Stimulated activated memory B cell treated with anti-CD40 and anti-IgM and Interleukin-4, amounts not matched to agents 10 μg/mL and 1 μg/mL and 100 μg/mL, for 72 hours (primary cell): ENCODE data around the gene CAV2.

Experiments
- ATAC-seq: fragments of 150-1000 bp; cut with Tn5 transposase; 2 replicates; pipeline ENCODE4 v1.10.0; 2021
- H3K27ac Mint-ChIP-seq: one replicate; pipeline ENCODE4 v1.8.0; 2022; ENCODE audit warnings: mild to moderate bottlenecking, mixed read lengths
- H3K27me3 Mint-ChIP-seq: one replicate; pipeline ENCODE4 v1.8.0; 2022; ENCODE audit warnings: mixed read lengths
- H3K36me3 Mint-ChIP-seq: one replicate; pipeline ENCODE4 v1.8.0; 2022; ENCODE audit warnings: mixed read lengths
- H3K4me1 Mint-ChIP-seq: one replicate; pipeline ENCODE4 v1.8.0; 2022; ENCODE audit warnings: mixed read lengths
- H3K4me3 Mint-ChIP-seq: one replicate; pipeline ENCODE4 v1.8.0; 2022; ENCODE audit warnings: mild to moderate bottlenecking, moderate library complexity, mixed read lengths
- H3K9me3 Mint-ChIP-seq: one replicate; pipeline ENCODE4 v1.8.0; 2022; ENCODE audit warnings: mixed read lengths

CAV2 gene

DNA sequence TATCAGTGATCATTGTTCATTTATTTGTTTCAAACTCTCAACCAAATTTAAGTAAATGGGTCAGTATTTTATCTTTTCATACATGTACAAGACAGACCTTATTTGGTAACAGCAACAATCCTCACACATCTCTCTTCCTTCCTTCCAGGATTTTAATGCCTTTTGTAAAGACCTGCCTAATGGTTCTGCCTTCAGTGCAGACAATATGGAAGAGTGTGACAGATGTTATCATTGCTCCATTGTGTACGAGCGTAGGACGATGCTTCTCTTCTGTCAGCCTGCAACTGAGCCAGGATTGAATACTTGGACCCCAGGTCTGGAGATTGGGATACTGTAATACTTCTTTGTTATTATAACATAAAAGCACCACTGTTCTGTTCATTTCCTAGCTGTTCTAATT is 6.3 kb downstream of the CAV2 start:
- H3K27ac Mint-ChIP-seq, result no peak overlapping the region
- H3K9me3 Mint-ChIP-seq, result no peaks in the 10 kb centered on the region
- H3K4me3 Mint-ChIP-seq, result no peak overlapping the region
- H3K36me3 Mint-ChIP-seq, result no peaks in the 10 kb centered on the region
- no peak for ATAC-seq
- peaks cover 17% of the 10 kb centered on the region for H3K27me3 Mint-ChIP-seq
- H3K4me1 Mint-ChIP-seq, result peaks cover 2% of the 10 kb centered on the region

DNA sequence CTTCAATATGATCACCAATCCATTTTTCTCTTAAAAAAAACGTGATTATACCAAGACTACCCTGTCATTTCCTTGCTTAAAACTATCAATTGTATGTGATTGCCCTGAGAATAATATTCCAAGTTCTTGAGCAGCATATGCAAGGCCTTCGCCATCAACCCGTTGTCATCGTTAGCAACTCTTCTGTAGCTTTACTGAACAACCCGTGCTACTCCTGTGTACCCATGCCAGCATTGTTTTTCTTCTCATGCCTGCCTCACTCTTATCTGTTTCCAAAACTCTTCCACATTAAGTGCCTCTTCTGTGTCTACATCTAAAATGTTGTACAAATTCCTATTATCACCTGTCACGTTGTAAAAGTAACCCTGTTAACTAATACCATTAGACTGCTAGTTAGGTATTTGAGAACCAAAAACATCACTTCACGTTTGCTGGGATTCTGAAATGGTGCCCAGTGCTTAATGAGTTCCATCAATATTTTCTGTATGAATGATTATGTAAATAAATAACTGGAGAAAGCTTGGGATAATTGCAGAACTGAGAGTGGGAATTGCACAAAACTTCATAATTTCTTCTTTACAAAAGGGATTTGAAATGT is 10.5 kb downstream of the CAV2 start:
- no peaks in the 10 kb centered on the region for H3K36me3 Mint-ChIP-seq
- no peak overlapping the region for H3K4me3 Mint-ChIP-seq
- H3K4me1 Mint-ChIP-seq, result peaks cover 15% of the 10 kb centered on the region
- H3K9me3 Mint-ChIP-seq, result no peaks in the 10 kb centered on the region
- no peak overlapping the region for H3K27ac Mint-ChIP-seq
- H3K27me3 Mint-ChIP-seq, result no peaks in the 10 kb centered on the region
- ATAC-seq, result no peak

DNA sequence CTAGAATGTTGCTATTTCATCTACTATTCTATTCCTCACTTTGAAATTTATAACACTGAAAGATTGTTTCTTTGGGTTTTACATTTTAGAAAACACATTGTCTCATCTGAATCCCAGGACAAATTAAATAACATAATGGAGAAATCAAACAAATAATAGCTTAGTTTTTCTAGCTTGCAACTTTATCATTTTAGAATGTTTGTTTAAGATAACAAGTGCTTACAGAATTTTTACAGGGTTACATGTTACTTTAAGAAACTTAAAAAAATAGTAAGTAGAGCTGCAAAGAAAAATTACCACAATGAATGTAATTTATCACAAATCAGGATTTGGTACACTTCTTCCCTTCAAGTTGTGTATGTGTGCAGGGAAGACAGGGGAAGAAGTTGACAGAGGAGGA is 11.3 kb downstream of the CAV2 start:
- Mint-ChIP-seq H3K9me3 (no peaks in the 10 kb centered on the region), H3K4me1 (peaks cover 15% of the 10 kb centered on the region), H3K27me3 (no peaks in the 10 kb centered on the region), H3K4me3 (no peak overlapping the region), H3K36me3 (no peaks in the 10 kb centered on the region), H3K27ac (peak overlapping the region; percentile 79)
- ATAC-seq, result no peak

DNA sequence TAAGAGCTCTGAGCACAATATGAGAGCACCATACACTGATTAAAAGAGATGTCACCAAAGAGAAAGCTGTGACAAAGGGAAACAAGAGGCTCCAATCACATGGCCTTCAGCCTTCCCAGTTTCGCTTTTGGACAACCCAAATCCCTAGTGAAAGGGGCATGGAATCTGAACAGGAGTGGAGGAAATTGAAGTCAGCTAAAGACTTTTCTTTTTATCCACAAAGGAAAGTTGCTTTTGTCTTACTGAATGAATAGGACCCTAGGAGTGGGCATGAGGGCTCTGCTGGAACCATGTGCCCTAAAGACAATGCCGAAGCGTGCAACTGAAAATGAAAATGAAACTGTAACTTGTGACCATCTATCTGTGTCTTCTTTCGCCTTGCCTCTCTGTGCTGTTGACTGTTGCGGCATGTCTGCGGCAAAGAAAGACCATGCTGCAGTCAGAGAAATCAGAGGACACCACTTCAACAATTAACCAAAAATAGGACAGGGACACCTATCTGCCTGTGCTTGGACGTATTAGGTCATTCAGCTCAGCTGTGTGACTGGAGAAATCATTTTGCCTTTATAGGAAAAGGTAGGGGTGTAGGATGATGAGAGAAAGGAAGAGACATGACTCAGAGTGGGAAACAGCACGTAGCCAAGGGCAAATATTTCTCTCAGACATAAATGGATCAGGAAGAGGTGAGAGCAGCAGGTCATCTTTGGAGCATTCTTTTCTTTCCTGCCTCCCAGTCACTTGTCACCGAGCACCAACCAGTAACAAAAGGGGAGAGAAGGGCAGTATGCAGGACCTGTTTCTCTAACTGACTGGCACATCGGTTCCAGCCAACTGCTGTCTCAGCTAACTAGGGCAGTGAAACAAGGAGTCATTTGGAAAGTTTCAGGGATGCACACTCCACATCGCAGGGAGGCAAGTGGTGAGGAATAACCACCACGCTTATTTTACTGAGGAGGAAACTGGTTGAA is 12.3 kb downstream of the CAV2 start:
- no peaks in the 10 kb centered on the region for H3K36me3 Mint-ChIP-seq
- peak overlapping the region; percentile 79 for H3K27ac Mint-ChIP-seq
- H3K4me3 Mint-ChIP-seq, result peak overlapping the region; percentile 81
- no peaks in the 10 kb centered on the region for H3K27me3 Mint-ChIP-seq
- ATAC-seq, result peak; percentile 96
- H3K4me1 Mint-ChIP-seq, result peaks cover 15% of the 10 kb centered on the region
- no peaks in the 10 kb centered on the region for H3K9me3 Mint-ChIP-seq

DNA sequence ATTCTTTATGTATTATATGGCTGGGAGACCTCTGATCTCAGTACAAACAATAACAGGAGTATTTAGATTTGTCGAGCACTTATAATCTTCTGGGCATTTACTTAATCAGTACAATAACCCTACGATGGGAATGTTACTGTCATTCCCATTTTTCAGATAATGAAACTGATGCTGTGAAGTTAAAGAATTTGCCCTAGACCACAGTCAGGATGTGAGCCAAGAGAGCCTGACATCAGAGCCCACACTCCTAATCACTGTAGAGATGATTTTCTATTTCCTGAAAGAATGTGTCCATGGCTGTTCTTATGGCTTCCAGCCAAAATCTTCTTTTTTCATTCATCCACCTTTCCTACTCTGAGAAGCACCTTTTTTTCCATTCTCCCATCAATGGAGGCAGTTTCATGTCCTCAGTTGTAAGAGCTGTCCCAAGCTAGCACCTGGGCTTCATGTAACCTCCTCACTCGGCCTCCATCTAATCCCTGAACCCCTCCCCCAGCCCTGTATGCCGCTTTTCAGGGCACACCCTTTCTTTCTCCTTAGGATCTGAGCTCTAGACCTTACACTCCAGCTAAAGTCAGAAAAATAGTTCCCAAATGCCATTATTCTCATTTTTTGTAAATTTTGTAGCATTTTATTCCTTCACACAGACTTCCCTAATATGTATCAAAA is 13.1 kb downstream of the CAV2 start:
- peaks cover 15% of the 10 kb centered on the region for H3K4me1 Mint-ChIP-seq
- no peaks in the 10 kb centered on the region for H3K9me3 Mint-ChIP-seq
- H3K36me3 Mint-ChIP-seq, result no peaks in the 10 kb centered on the region
- no peak for ATAC-seq
- H3K27ac Mint-ChIP-seq, result peak overlapping the region; percentile 79
- peak overlapping the region; percentile 20 for H3K4me3 Mint-ChIP-seq
- H3K27me3 Mint-ChIP-seq, result no peaks in the 10 kb centered on the region

DNA sequence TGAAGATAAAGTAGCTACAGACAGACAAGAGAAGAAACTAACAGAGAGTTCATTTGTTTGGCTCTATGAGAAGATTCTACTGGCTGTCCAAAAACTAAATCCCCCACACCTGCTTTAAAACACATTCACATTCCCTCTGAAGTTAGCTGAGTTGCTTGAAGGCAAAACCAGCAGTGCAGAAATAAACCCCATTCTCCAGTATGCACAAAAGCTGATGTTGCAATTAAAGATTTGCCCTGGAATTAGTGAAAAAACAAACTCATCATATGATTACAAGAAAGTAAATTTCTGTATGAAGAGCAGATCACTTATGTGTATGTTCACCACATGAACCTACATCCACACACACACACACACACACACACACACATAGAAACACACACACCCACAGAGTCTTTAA is 16.0 kb downstream of the CAV2 start:
- no peak overlapping the region for H3K4me3 Mint-ChIP-seq
- no peaks in the 10 kb centered on the region for H3K9me3 Mint-ChIP-seq
- no peaks in the 10 kb centered on the region for H3K36me3 Mint-ChIP-seq
- no peaks in the 10 kb centered on the region for H3K27me3 Mint-ChIP-seq
- H3K27ac Mint-ChIP-seq, result no peak overlapping the region
- peaks cover 15% of the 10 kb centered on the region for H3K4me1 Mint-ChIP-seq
- ATAC-seq, result no peak

DNA sequence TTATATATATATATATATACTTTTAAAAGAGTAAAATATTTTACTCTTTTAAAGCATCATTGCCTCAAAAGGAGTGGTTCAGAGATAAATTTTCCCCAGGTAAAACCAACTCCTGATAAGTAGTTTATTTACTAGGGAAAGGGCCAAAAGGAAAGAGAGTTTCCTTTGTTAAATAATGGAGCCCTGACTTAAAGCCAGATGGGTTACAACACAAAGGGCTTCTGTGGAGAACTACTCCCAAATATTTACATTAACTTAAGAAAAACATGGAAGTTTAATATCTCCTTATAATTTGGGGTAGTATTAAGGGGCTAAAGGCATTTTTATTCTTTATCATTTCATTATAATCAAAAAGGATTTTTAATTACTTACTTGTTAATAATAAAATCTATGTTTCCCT is 16.8 kb downstream of the CAV2 start:
- Mint-ChIP-seq H3K27ac (no peak overlapping the region), H3K27me3 (no peaks in the 10 kb centered on the region), H3K4me1 (peaks cover 15% of the 10 kb centered on the region), H3K36me3 (no peaks in the 10 kb centered on the region), H3K4me3 (no peak overlapping the region), H3K9me3 (no peaks in the 10 kb centered on the region)
- ATAC-seq, result no peak

DNA sequence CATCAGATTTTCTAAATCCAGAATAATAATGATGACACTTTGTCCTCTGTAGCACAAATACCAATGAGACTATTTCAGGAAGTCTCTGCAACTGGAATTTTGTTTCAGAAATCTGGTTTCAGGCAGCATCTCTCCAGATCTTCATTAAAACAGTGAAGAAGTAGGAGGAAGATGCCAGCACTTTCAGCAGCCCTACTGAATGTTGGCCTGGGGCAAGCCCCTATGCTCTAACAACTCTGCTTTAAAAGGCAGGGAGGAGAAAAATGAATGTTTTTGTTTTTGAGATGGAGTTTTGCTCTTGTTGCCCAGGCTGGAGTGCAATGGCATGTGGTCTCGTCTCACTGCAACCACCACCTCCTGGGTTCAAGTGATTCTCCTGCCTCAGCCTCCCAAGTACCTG is 18.1 kb downstream of the CAV2 start:
- peaks cover 5% of the 10 kb centered on the region for H3K4me1 Mint-ChIP-seq
- H3K36me3 Mint-ChIP-seq, result no peaks in the 10 kb centered on the region
- no peak overlapping the region for H3K4me3 Mint-ChIP-seq
- no peaks in the 10 kb centered on the region for H3K9me3 Mint-ChIP-seq
- H3K27me3 Mint-ChIP-seq, result peaks cover 3% of the 10 kb centered on the region
- no peak overlapping the region for H3K27ac Mint-ChIP-seq
- ATAC-seq, result no peak

DNA sequence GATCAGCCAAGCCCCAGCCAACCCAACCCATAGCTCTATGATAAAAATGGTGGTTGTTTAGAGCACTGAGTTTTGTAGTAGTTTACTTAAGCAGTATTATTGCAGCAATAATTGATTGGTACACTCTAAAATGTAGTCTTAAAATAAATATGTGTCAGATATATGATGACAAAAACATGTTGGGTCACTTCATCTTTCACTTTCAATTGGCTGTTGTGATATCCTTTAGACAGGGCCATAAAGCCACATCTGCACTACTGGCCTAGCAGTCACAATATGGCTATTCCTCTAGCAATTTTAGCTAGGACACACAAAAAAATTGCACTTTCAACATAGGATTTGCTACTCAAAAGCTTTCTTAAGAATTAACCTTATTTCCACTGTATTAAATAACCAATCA is 19.4 kb downstream of the CAV2 start:
- Mint-ChIP-seq H3K4me1 (no peaks in the 10 kb centered on the region), H3K4me3 (no peak overlapping the region), H3K27ac (no peak overlapping the region), H3K36me3 (no peaks in the 10 kb centered on the region), H3K9me3 (no peaks in the 10 kb centered on the region), H3K27me3 (peaks cover 17% of the 10 kb centered on the region)
- ATAC-seq, result no peak

DNA sequence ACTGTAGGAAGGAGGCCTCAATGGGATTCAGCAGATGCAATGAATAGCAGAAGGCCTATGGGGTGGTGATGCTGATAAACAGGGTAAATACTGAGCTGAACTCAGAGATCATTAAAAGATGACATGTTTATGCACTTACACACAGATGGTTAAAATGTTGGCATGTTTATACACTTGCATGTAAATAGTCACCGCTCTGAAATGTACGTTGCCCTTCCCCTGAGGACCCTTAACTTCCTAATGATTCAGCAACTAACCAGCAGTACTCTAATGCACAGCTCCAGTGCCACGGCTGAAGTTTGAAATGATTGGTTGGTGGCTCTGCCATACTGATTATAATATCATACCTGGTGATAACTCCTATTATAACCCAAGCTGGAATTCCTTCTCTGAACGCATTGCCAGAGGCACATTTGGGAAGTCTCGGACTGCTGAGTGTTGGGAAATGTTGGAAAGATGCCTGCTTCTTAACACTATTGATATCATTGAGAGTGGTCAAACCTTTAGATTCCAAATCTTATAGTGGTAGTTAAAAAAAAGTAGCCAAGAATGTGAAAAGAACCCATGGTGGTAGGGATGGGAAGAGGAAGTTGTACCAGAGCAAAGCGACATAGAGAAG is 21.6 kb downstream of the CAV2 start:
- peaks cover 31% of the 10 kb centered on the region for H3K27me3 Mint-ChIP-seq
- H3K27ac Mint-ChIP-seq, result no peak overlapping the region
- no peak for ATAC-seq
- peaks cover 15% of the 10 kb centered on the region for H3K4me1 Mint-ChIP-seq
- no peak overlapping the region for H3K4me3 Mint-ChIP-seq
- H3K36me3 Mint-ChIP-seq, result no peaks in the 10 kb centered on the region
- H3K9me3 Mint-ChIP-seq, result no peaks in the 10 kb centered on the region

DNA sequence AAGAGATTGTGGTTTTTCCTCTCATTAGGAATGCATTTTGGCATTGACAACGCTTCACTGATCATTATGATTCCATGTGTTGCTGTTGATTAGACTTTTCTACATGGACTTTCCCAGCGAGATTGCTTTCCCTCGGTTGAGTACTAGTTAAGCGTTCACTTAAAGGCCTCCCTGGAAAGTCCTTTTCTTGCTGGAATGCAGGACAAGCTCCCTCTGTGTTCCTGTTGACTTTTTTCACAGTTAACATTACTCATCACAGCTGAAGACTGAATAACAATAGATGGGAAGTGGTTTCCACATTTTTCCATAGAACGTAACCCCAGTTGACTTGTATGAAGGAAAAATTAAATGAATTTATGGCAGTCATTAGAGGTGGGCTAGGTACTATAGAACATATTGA is 22.7 kb downstream of the CAV2 start:
- ATAC-seq, result no peak
- H3K36me3 Mint-ChIP-seq, result no peaks in the 10 kb centered on the region
- H3K4me1 Mint-ChIP-seq, result peaks cover 23% of the 10 kb centered on the region
- peaks cover 31% of the 10 kb centered on the region for H3K27me3 Mint-ChIP-seq
- H3K4me3 Mint-ChIP-seq, result no peak overlapping the region
- H3K9me3 Mint-ChIP-seq, result no peaks in the 10 kb centered on the region
- H3K27ac Mint-ChIP-seq, result no peak overlapping the region

DNA sequence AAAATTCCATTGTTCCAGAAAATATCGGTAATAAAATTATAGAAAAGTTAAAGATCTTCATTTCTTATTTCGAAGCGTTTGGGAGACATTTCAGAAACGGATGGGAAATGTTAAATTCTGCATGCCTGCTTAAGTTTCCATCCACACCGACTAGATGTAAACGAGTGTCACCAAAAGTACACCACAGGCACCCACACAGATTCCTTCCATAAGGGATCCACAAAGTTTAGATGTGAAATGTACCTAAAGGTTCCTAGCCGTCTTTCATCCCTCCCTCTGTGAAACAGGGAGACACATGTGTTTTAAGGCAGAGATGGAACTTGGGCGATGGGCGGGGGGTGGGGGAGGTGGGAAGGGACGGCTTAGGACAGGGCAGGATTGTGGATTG is 24.7 kb downstream of the CAV2 start:
- H3K4me3 Mint-ChIP-seq, result no peak overlapping the region
- H3K27me3 Mint-ChIP-seq, result peaks cover 31% of the 10 kb centered on the region
- no peaks in the 10 kb centered on the region for H3K36me3 Mint-ChIP-seq
- no peak for ATAC-seq
- H3K27ac Mint-ChIP-seq, result no peak overlapping the region
- H3K4me1 Mint-ChIP-seq, result peaks cover 23% of the 10 kb centered on the region
- no peaks in the 10 kb centered on the region for H3K9me3 Mint-ChIP-seq

DNA sequence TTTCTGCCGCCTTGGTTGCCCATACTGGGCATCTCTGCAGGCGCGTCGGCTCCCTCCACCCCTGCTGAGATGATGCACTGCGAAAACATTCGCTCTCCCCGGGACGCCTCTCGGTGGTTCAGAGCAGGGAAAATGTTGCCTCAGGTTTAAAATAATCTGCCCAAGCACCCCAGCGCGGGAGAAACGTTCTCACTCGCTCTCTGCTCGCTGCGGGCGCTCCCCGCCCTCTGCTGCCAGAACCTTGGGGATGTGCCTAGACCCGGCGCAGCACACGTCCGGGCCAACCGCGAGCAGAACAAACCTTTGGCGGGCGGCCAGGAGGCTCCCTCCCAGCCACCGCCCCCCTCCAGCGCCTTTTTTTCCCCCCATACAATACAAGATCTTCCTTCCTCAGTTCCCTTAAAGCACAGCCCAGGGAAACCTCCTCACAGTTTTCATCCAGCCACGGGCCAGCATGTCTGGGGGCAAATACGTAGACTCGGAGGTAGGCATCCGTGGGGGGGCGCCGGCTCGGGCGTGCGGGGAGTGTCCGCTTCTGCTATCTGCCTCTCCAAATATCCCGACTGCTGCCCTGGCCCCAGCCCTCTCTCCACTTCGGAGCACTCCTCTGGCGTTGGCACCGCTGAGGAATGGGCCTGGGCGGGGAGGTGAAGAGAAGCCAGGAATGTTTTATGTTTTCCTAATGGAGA is 25.2 kb downstream of the CAV2 start, which contains the start of gene CAV1:
TSS of gene CAV1 (plus strand) at position 428 of the 689 bp plus-strand sequence. CDS start at position 455, 27 bp downstream.
- Mint-ChIP-seq H3K4me1 (peaks cover 23% of the 10 kb centered on the region), H3K36me3 (no peaks in the 10 kb centered on the region), H3K9me3 (no peaks in the 10 kb centered on the region), H3K27me3 (peaks cover 31% of the 10 kb centered on the region), H3K4me3 (peak within 1 kb of the TSS; percentile 97), H3K27ac (peak within 1 kb of the TSS; percentile 84)
- peak; percentile 63 for ATAC-seq

DNA sequence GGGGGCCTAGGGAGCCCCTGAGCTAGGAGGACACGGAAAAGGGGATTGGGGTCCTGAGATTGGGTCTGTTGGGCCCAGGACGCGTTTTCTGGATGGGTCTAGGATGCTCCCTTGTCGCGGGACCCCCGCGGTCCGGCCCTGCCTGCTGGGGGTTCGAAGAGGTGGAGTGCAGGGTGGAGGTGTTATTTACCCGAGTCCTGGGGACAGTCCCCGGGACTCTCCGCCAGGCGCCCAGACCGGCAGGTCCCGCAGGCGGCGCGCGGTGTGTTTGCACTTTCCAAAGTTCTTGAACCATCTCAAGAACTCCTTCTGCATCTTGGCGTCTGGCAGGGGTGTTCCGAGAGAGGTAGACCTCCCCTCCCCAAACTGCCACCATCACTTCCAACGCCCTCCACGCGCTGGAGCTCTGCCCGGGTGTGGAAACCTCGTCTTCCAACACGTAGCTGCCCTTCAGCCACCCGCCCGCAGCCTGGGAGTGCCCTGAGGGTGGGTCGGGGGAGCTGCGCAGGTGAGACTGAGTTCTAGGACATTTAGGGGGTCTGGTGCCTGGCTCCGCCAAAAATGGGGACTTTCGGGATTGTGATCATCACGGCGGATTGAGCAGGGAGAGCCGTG is 25.9 kb downstream of the CAV2 start:
- Mint-ChIP-seq H3K4me3 (peak overlapping the region; percentile 97), H3K36me3 (no peaks in the 10 kb centered on the region), H3K4me1 (peaks cover 23% of the 10 kb centered on the region), H3K27me3 (peaks cover 31% of the 10 kb centered on the region), H3K27ac (peak overlapping the region; percentile 84), H3K9me3 (no peaks in the 10 kb centered on the region)
- ATAC-seq, result peak; percentile 78
